Stimulated activated CD4-positive, alpha-beta T cell treated with anti-CD3 and anti-CD28 coated beads, TNF-alpha, amount 100 ng/mL, for 1 hour (primary cell): Measurements from ENCODE around the gene NDC80.
"Not testable (repeated sequence)": the region's sequence is repeated elsewhere in the genome, so short reads cannot be mapped to it uniquely, and the experiment has no call there.

ENCODE experiments used
- DNase-seq, 3 donors: peaks; one replicate each; pipeline ENCODE4 v3.0.0-alpha.2; 2020; ENCODE audit warnings: low read depth in 3 of 3, low spot score in 1 of 3

Gene NDC80

DNA sequence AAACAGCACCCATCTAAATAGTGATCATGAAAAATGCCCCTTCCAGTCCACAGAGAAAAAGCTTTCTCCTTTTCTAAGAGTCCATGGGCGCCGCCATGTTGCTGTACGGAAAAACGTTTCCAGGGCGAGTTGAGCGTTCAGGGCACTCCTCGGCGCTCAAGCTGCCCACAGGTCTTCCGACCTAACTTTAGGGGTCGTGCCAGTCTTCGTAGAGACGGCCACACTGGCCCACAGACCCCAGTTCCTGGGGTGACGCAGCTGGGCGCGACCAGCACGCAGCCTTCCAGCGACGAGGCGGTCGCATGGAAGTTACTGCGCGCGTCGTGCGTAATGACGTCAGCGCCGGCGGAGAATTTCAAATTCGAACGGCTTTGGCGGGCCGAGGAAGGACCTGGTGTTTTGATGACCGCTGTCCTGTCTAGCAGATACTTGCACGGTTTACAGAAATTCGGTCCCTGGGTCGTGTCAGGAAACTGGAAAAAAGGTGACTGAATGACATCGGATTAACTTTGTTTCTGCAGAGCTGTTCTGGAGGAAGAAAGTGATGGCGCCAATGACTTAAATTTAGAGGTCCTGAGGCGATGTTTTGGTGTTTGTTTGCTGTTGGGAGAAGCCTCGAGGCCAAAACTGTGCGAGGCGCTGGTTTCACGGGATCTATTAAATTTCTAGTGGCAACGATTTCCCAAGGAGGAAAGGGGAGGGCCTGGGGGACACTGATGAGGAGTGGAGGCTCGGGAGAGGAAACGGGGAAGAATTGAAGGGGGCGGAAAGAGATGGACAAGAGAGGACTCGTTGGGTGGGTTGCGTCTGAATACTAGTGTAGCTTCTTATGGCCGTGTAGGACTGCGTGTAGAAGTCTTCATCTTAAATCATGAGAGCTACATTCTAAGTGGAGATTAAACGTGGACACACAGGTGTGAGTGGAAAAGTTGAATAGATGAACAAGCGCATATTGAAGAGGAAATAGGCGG lies at the start of gene NDC80, which contains the start of gene METTL4:
NDC80 (plus strand) TSS at position 358 of the 971 bp plus-strand sequence. CDS start 1,429 bp downstream, outside the sequence.
METTL4 (minus strand) TSS at position 306 of the 971 bp plus-strand sequence. CDS start 4,289 bp downstream, outside the sequence.
- DNase-seq, result peak; percentile 45 to 71 (median 65)

DNA sequence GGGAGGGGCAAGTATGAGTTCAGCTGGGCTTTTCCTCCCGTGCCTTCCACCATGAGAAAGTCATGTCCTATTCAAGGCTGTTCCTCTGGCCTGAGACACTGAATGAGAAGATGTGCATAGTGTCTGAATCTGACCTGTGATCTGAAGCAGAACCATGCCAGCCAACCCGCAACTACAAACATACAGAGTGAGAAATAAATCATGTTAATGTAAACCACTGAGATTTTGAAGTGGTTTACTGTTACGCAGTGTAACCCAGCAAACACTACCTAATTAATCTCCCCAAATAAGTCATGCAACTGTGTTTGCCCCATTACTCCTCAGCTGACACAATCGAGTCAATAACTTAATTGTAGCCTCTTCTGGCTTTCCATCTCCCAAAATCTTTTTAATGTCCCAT lies 49.2 kb upstream of the NDC80 start:
- no peak for DNase-seq

- not testable (repeated sequence) for DNase-seq
These were observed 46.6 kb upstream of the NDC80 start for GRCh38 chr18:2524794-2525198.

DNA sequence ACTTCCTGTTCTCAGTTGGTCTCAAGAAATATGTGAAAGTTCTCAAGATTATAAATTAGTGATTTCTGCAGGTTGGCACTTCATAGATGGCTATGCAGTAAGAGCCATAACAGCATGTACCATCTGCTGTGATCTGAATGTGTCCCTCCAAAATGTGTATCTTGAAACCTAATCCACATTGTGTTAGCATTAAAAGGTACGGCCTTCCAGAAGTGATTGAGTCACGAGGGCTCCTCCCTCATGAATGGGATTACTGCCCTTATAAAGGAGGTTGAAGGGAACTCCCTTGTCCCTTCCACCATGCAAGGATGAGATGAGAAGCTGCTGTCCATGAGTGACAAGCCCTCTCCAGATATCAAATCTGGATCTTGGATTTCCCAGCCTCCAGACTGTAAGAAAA lies 45.0 kb upstream of the NDC80 start:
- DNase-seq, result no peak

DNA sequence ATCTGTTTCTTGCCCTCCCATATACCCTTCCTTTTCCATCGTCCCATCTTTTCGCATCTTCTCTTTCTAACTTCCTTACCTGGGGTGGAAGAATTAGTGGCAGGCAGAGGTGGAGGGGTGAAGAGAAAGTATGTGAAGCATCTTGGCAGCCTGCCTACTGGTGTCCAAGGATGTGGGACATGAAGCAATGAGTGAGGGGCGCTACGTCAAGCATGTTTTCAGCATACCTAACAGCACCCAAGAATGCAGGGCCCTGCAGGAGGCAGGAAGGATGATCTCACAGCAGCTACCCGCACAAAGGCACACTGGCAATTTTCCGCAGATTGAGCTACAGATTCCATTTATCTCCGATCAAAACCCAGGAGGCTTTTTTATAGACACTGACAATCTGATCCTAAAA lies 42.2 kb upstream of the NDC80 start:
- DNase-seq, result no peak

DNA sequence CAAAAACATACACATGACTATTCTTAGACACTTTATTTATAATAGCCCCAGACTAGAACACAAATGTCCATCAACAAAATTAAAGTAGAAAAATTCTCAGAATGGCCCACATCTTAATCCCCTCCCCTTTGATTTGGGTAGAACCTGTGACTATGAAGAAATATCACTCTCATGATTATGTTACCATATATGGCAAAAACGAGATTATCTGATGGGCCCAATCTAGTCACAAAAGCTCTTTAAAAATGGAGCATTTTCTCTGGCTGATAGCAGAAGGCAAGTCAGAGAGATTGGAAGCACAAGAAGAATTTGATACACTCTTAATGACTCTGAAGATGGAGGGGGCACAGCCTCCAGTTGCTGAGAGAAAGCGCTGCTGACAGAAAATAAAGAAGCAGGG lies 39.6 kb upstream of the NDC80 start:
- no peak for DNase-seq

GRCh38 chr18:2532797-2533196 lies 38.6 kb upstream of the NDC80 start:
- DNase-seq, result no peak

DNA sequence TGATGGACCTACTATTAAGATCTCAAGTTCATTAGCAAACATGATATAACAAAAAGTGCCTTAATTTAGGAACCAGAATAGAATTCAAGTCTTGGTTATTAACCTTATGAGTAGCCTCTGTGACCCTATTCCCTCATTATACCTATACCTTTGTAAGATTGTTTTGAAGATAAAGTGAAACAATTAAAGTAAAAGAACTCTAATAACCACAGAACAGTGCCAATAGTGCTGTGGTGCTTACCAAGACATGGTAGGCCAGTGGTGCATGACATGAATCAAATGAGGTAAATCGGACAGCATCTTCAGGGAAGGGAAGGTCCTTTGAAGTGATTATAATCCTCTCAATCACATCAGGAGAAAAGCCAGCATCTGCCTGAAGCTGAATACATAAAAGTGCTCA lies 36.5 kb upstream of the NDC80 start:
- DNase-seq, result no peak

DNA sequence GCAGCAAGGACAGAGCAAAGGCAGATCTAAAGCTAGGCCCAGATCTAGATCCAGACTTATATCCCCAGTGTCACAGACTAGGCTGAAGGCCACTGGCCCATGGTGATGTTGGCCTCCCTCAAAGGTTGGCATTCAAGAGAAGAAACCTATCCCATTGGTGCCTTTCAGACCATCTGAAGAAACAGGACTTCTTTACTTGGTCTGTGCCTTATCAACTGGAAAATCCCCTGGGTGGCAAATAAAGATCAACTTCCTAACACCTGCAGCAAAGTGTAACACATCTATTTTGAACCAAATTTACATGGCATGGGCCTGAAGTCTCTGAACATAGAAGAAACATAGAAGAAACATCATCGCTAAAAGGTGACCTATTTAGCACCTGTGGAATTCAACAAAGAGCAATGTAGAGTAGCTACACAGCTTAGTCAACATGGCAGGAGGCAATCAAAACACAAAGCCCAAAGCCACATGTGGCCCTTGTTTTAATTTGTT lies 35.9 kb upstream of the NDC80 start:
- DNase-seq, result no peak

DNA sequence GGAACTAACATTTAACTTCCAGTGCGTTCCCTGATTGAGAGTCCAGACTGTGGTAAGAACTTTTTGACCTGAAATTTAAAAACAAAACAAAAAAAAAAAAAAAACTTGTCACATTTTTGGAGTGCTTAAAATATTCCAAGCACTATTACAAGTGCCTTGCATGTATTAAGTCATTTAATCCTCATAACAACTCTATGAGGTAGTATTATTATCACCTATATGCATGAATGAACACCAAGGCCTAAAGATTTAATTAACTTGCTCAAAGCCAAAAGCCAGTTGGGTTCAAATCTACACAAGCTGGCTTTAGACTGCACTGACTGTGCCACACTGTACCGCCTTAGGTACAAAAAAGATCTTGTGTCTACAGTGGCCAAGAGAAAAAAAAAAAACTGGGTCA lies 35.3 kb upstream of the NDC80 start:
- no peak for DNase-seq

GRCh38 chr18:2536493-2536892 lies 34.9 kb upstream of the NDC80 start:
- no peak for DNase-seq

GRCh38 chr18:2537296-2537695 lies 34.1 kb upstream of the NDC80 start:
- DNase-seq, result no peak

GRCh38 chr18:2538236-2538635 lies 33.1 kb upstream of the NDC80 start:
- no peak for DNase-seq

GRCh38 chr18:2538844-2539243 lies 32.5 kb upstream of the NDC80 start:
- DNase-seq, result no peak

GRCh38 chr18:2540575-2540974 lies 30.8 kb upstream of the NDC80 start:
- DNase-seq, result no peak

- DNase-seq, result not testable (repeated sequence)
These were observed 29.3 kb upstream of the NDC80 start for GRCh38 chr18:2541925-2542563.

DNA sequence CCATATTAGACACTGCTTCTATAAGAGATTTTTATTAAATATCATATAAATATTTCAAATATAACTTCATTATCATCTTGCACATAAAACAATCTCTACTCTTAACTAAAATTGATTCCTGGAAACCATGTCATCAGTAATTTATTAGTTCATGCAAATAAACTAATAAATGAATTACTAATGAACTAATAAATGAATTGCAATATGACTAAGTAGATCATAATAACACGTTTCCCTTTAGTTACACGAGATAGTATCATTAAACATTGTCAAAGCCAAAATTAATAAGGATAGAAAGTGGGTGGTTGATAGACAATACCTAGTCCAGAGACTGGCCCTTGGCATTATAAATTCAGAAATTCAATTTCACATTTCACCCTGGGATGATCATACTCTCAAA lies 26.2 kb upstream of the NDC80 start:
- no peak for DNase-seq

DNA sequence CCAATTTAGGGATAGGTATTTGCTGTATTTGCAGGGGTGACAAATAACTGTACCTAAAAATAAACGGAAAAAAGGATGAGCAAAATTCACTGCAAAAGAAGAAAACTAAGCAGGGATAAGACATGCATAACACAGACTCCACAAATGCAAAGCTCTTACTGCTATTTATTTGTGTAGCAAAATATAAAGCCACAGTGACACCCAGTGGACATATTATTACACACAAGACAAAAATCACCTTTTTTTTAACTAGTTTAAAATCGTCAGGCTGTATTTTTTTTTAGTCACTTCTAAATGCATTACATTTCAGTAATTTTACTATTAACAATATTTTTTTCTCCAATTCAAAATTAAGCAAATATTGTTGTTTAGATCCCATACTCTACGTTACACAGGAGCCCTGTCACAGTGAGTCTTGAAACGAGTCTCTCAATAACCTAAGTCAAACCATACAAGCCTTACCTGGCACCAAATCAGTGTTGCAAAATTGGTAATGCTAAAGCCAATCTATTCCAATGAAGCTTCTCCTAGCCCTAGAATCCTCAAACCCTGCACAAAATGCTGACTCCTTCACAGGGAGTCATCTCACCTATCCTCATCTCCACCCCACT lies 23.8 kb upstream of the NDC80 start:
- no peak for DNase-seq

GRCh38 chr18:2549462-2549861 lies 21.9 kb upstream of the NDC80 start:
- no peak for DNase-seq

- DNase-seq, result no peak
These were observed 19.9 kb upstream of the NDC80 start for GRCh38 chr18:2551425-2551824.

GRCh38 chr18:2554696-2555095 lies 16.7 kb upstream of the NDC80 start:
- no peak for DNase-seq

DNA sequence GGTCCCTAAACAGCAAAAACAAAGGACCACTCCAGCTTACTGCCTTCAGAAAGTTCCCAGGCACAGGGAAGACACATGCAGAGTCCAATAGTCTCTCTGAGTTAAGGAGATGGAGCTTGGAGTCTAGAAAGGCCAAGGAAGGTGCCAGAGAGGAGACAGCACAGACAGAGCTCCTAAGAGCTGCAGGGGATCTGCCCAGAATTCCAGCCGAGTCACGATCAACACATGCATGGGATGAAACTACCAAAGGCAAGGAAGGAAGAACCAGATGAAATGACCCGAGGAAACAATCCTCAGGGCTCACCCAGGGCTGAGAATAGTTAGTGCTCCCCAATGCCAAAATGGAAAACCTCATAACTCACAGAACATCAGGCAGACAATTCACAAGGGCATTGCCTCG lies 15.5 kb upstream of the NDC80 start:
- DNase-seq, result no peak
